K562 (cell line): ENCODE measurements around the gene SLC19A1. TPM values are rescaled to one million over a fixed set of nuclear protein-coding genes. Genes with fewer than 3 reads are reported as not detected.

Experiments used
- ATAC-seq: fragments of 200-7000 bp; cut with Tn5 transposase; 3 replicates; pipeline ENCODE4 v1.9.1; 2020; ENCODE audit warnings: moderate library complexity
- BruUV-seq: library from RNA; stranded (reverse); fragments of 400-500 nt; replicated peaks from 2 replicates; lab custom pipeline; 2021; lab: Mats Ljungman, UMichigan
- CTCF ChIA-PET: fragments of 300-600 bp; formaldehyde crosslinking; extraction: SDS; loops from one replicate; lab custom pipeline; 2021; ENCODE audit warnings: low intra/inter-chr PET ratio; lab: Yijun Ruan, JAX
- POLR2A ChIA-PET: fragments of 300-600, 350-650 bp; sonication (Branson Sonifier 250); formaldehyde crosslinking; extraction: SDS; loops from one replicate; lab custom pipeline; 2021; ENCODE audit warnings: antibody characterized with exemption, inconsistent platforms; lab: Yijun Ruan, JAX
- DNase-seq, 4 experiments: peaks; one replicate each; pipeline versions ENCODE4 v3.0.0 to v3.0.0-alpha.2; 2011 to 2018; ENCODE audit warnings: low spot score in 3 of 4, mixed read lengths in 3 of 4; ENCODE audit errors: extremely low read depth in 1 of 4
- FAIRE-seq: peaks from 2 replicates; lab custom pipeline; 2011; peaks lifted over from hg19 to GRCh38; lab: Jason Lieb, UNC
- H2AFZ ChIP-seq: 2 replicates; pipeline ENCODE4 v1.6.0; 2011; ENCODE audit warnings: low read depth, low read length, control low read depth, inconsistent platforms
- H3K27ac ChIP-seq: fragments of 200-600 bp; 3 replicates; pipeline ENCODE4 v1.8.0; 2011; ENCODE audit warnings: low read depth, mild to moderate bottlenecking, control low read depth, inconsistent platforms, low read length, moderate library complexity, mixed read lengths; ENCODE audit errors: extremely low read depth
- H3K27me3 ChIP-seq, 2 experiments: fragments of 300-600 bp in 1 of 2; 2 replicates in 1 of 2; 3 replicates in 1 of 2; pipeline versions ENCODE4 v1.6.0 to v1.8.0; 2011; ENCODE audit warnings: inconsistent platforms in 2 of 2, low read length in 2 of 2, mild to moderate bottlenecking in 1 of 2, mixed read lengths in 1 of 2, moderate library complexity in 1 of 2; ENCODE audit not compliant: control insufficient read depth in 2 of 2, insufficient read depth in 2 of 2
- H3K36me3 ChIP-seq: fragments of 300-600 bp; 3 replicates; pipeline ENCODE4 v1.8.0; 2011; ENCODE audit warnings: mild to moderate bottlenecking, low read length, inconsistent platforms; ENCODE audit not compliant: control insufficient read depth, insufficient read depth
- H3K4me1 ChIP-seq, 2 experiments: fragments of 200-600 bp in 1 of 2; replicated peaks in 1 of 2; 2 replicates in 1 of 2; 3 replicates in 1 of 2; pipeline versions ENCODE4 v1.5.1 to v1.8.0; 2011; ENCODE audit warnings: inconsistent platforms in 2 of 2, low read length in 2 of 2, mild to moderate bottlenecking in 1 of 2, mixed read lengths in 1 of 2, moderate library complexity in 1 of 2; ENCODE audit not compliant: control insufficient read depth in 2 of 2, insufficient read depth in 2 of 2
- H3K4me2 ChIP-seq: 2 replicates; pipeline ENCODE4 v1.6.1; 2011; ENCODE audit warnings: low read length, control low read depth, inconsistent platforms, mixed read lengths; ENCODE audit not compliant: insufficient read depth
- H3K4me3 ChIP-seq: fragments of 200-600 bp; sonication (generic), shearing (Covaris generic); 2 replicates; pipeline ENCODE4 v1.5.1; 2016; ENCODE audit warnings: control low read depth, inconsistent platforms
- H3K79me2 ChIP-seq: fragments of 200-600 bp; 3 replicates; pipeline ENCODE4 v1.8.0; 2011; ENCODE audit warnings: low read length, inconsistent platforms; ENCODE audit not compliant: control insufficient read depth, insufficient read depth
- H3K9ac ChIP-seq, 2 experiments: 2 replicates each; pipeline versions ENCODE4 v1.6.0 to v1.6.1; 2011; ENCODE audit warnings: low read depth in 2 of 2, low read length in 2 of 2, control low read depth in 1 of 2, inconsistent platforms in 1 of 2, mild to moderate bottlenecking in 1 of 2, mixed read lengths in 1 of 2; ENCODE audit not compliant: insufficient read depth in 1 of 2
- H3K9me1 ChIP-seq: one replicate; pipeline ENCODE4 v1.6.0; 2011; ENCODE audit warnings: inconsistent platforms, mild to moderate bottlenecking, low read length, moderate library complexity; ENCODE audit not compliant: control insufficient read depth, insufficient read depth
- H3K9me3 ChIP-seq: replicated peaks from 2 replicates; pipeline ENCODE4 v1.5.1; 2011; ENCODE audit warnings: low read depth, low read length, inconsistent platforms; ENCODE audit not compliant: control insufficient read depth, insufficient read depth
- H4K20me1 ChIP-seq: replicated peaks from 2 replicates; pipeline ENCODE4 v1.6.1; 2011; ENCODE audit warnings: low read length, inconsistent platforms, mixed read lengths; ENCODE audit not compliant: control insufficient read depth, insufficient read depth
- BHLHE40 ChIP-seq: IDR thresholded peaks from 2 replicates; pipeline ENCODE4 v1.6.1; 2011; ENCODE audit warnings: low read length, improper control_type of control experiment
- E2F8 ChIP-seq: fragments of 450-650 bp; IDR thresholded peaks from 2 replicates; pipeline ENCODE4 v1.7.1; 2018; ENCODE audit warnings: mild to moderate bottlenecking, low read depth; ENCODE audit not compliant: partially characterized antibody
- SRSF1 ChIP-seq: fragments of 200-400 bp; formaldehyde crosslinking; IDR thresholded peaks from 2 replicates; pipeline ENCODE4 v1.6.1; 2017; ENCODE audit warnings: mild to moderate bottlenecking, low read depth, low read length, moderate library complexity
- TAL1 ChIP-seq: fragments of 450-650 bp; IDR thresholded peaks from 2 replicates; pipeline ENCODE4 v1.6.1; 2016; ENCODE audit warnings: mild to moderate bottlenecking
- TCF15 ChIP-seq: fragments of 250-450 bp; sonication (Bioruptor Pico); IDR thresholded peaks from 2 replicates; pipeline ENCODE4 v1.8.0; 2022; ENCODE audit warnings: moderate library complexity, mild to moderate bottlenecking, inconsistent platforms
- ZNF282 ChIP-seq: sonication (generic); formaldehyde crosslinking; IDR thresholded peaks from 2 replicates; pipeline ENCODE4 v1.8.1; 2023; ENCODE audit warnings: missing genetic modification reagents
- ZNF311 ChIP-seq: fragments of 250-450 bp; sonication (Bioruptor Pico); IDR thresholded peaks from 2 replicates; pipeline ENCODE4 v1.4.0; 2020; ENCODE audit warnings: mild to moderate bottlenecking, moderate library complexity
- WGBS: fragments of 100-300 bp; shearing (Covaris generic); methylation state at CpG from one replicate; pipeline ENCODE4 v1.1.6; 2016; ENCODE audit warnings: low coverage, mixed read lengths; ENCODE audit not compliant: insufficient coverage; ENCODE audit errors: missing lambda C conversion rate; 5-methylcytosine and 5-hydroxymethylcytosine counted together
- in situ Hi-C: fragments of 300-500 bp; cut with MboI; formaldehyde crosslinking; loops from 4 replicates; pipeline ENCODE4 v1.15.0; 2018; ENCODE audit warnings: inconsistent platforms, mixed read lengths
- intact Hi-C: fragments of 100-400 bp; cut with micrococcal nuclease; formaldehyde crosslinking; loops from 2 replicates; pipeline ENCODE4 v1.14.2; 2022
- polyA plus RNA-seq, 8 experiments: library from polyadenylated mRNA; depleted of rRNA in 4 of 8; stranded (reverse) in 5 of 8; unstranded in 3 of 8; fragments of >200 nt; fragmentation: Nextera tagmentation in 2 of 8; fragmentation: Illumina TruSeq in 1 of 8; extraction: Ambion mirVana in 2 of 8; extraction: Trizol in 1 of 8; gene quantifications; 2 replicates each; pipeline versions ENCODE4 v1.2.1 to v1.2.3, GENCODE V29; 2011 to 2014; ENCODE audit warnings: inconsistent platforms in 1 of 8, missing spikeins in 1 of 8
- total RNA-seq, 7 experiments: library from RNA; depleted of rRNA in 6 of 7; stranded (reverse); fragments of >200 nt in 6 of 7; fragmentation: Illumina TruSeq in 2 of 7; extraction: Trizol in 2 of 7; gene quantifications; 2 replicates each; pipeline versions ENCODE4 v1.2.1 to v1.2.3, GENCODE V29; 2011 to 2021; ENCODE audit warnings: low replicate concordance in 1 of 7

The SLC19A1 gene
- total and polyA plus RNA-seq, 9 of the 15 experiments (the other 6 are each of a cell fraction or from before 2014, with no cell fraction given): 0.65 to 88.7 (median 12.0) TPM

GRCh38 chr21:45473496-45474322 is 68.5 kb downstream of the SLC19A1 start:
- H3K9me1 ChIP-seq: peaks cover 4% of the 10 kb centered on the region
- H3K27ac ChIP-seq: no peak overlapping the region
- peaks cover 9 to 79% of the 10 kb centered on the region in 2 experiments; a peak in 4 of 5 replicates for H3K4me1 ChIP-seq
- ChIA-PET CTCF (no interaction called here), POLR2A (no interaction called here)
- peaks cover 1% of the 10 kb centered on the region; the same call in 2 of the 3 replicates for H3K36me3 ChIP-seq
- no peak overlapping the region for H2AFZ ChIP-seq
- H3K9ac ChIP-seq: no peak overlapping the region
- in situ Hi-C loops: no loop called here
- DNase-seq: no peak
- no peak overlapping the region for H3K4me2 ChIP-seq
- H3K27me3 ChIP-seq: no peaks in the 10 kb centered on the region; a peak in 1 of 5 replicates
- no peak overlapping the region for H3K4me3 ChIP-seq
- no peaks in the 10 kb centered on the region for H3K79me2 ChIP-seq
- no peak for FAIRE-seq
- no TSS peak for BruUV-seq
- H3K9me3 ChIP-seq: no peaks in the 10 kb centered on the region; the same call in 1 of the 2 replicates
- no peak for ATAC-seq
- TF ChIP-seq E2F8 (no peak), TAL1 (no peak), ZNF282 (no peak), TCF15 (CRISPR knock-in tag) (no peak), BHLHE40 (no peak), SRSF1 (no peak), ZNF311 (CRISPR knock-in tag) (no peak)
- H4K20me1 ChIP-seq: peaks cover 10% of the 10 kb centered on the region
- WGBS: 56% methylated on average over 23 of the region's 24 CpGs
- intact Hi-C loops: no loop called here
